D341Med (cell line): ENCODE data around the gene C4A.
"Not testable (repeated sequence)": the region's sequence is repeated elsewhere in the genome, so short reads cannot be mapped to it uniquely, and the experiment has no call there.

ENCODE experiments used
- DNase-seq: peaks from one replicate; pipeline ENCODE4 v3.0.0; 2012; ENCODE audit warnings: low spot score

C4A gene

GRCh38 chr6:31980998-31981397, 859 bp upstream of the C4A start:
- not testable (repeated sequence) for DNase-seq

- DNase-seq: not testable (repeated sequence)
Measured at GRCh38 chr6:31989363-31989762, 7.5 kb downstream of the C4A start.

- not testable (repeated sequence) for DNase-seq
Measured at GRCh38 chr6:31994421-31994820, 12.6 kb downstream of the C4A start.

GRCh38 chr6:31996385-31996784, 14.5 kb downstream of the C4A start:
- not testable (repeated sequence) for DNase-seq

- not testable (repeated sequence) for DNase-seq
Measured at GRCh38 chr6:32002546-32003268, 20.9 kb downstream of the C4A start.

- not testable (repeated sequence) for DNase-seq
Measured at GRCh38 chr6:32003301-32003700, 21.4 kb downstream of the C4A start.

- DNase-seq: not testable (repeated sequence)
Measured at GRCh38 chr6:32004393-32004792, 22.5 kb downstream of the C4A start.

- not testable (repeated sequence) for DNase-seq
Measured at GRCh38 chr6:32004864-32005537, 23.1 kb downstream of the C4A start.

- not testable (repeated sequence) for DNase-seq
Measured at GRCh38 chr6:32005538-32005880, 23.7 kb downstream of the C4A start.

GRCh38 chr6:32005991-32006529, 24.2 kb downstream of the C4A start:
- DNase-seq: not testable (repeated sequence)

- DNase-seq: not testable (repeated sequence)
Measured at GRCh38 chr6:32007086-32007485, 25.2 kb downstream of the C4A start.

GRCh38 chr6:32008037-32008436, 26.2 kb downstream of the C4A start:
- DNase-seq: not testable (repeated sequence)

GRCh38 chr6:32008616-32009015, 26.8 kb downstream of the C4A start:
- DNase-seq: peak; percentile 29

- not testable (repeated sequence) for DNase-seq
Measured at GRCh38 chr6:32009537-32009936, 27.7 kb downstream of the C4A start.

GRCh38 chr6:32010856-32011530, 29.1 kb downstream of the C4A start:
- not testable (repeated sequence) for DNase-seq

GRCh38 chr6:32012941-32013617, 31.2 kb downstream of the C4A start:
- not testable (repeated sequence) for DNase-seq

- not testable (repeated sequence) for DNase-seq
Measured at GRCh38 chr6:32013738-32014137, 31.9 kb downstream of the C4A start.

- DNase-seq: not testable (repeated sequence)
Measured at GRCh38 chr6:32014547-32014946, 32.7 kb downstream of the C4A start, which contains the start of gene C4B. C4B (plus strand) TSS chr6:32014795; CDS start chr6:32014846, 51 bp downstream.

- DNase-seq: not testable (repeated sequence)
Measured at GRCh38 chr6:32022100-32022499, 40.2 kb downstream of the C4A start.

- not testable (repeated sequence) for DNase-seq
Measured at GRCh38 chr6:32028631-32029030, 46.8 kb downstream of the C4A start.

- DNase-seq: not testable (repeated sequence)
Measured at GRCh38 chr6:32029553-32029952, 47.7 kb downstream of the C4A start.
